Right atrium auricular region (tissue), 2 donors: ENCODE results near the gene PRKAG2. TPM values are rescaled to one million over a fixed set of nuclear protein-coding genes. Genes with fewer than 3 reads are reported as not detected.

Experiments
- DNase-seq: peaks from one replicate; pipeline ENCODE4 v3.0.0-alpha.2; 2019; ENCODE audit warnings: low spot score
- H3K27ac ChIP-seq, 2 donors: fragments of 200-600 bp; sonication (generic); 1 replicate in 1 of 2; 2 replicates in 1 of 2; pipeline ENCODE4 v1.5.1; 2016 to 2019
- H3K27me3 ChIP-seq, 2 donors: fragments of 200-600 bp; sonication (generic); one replicate each; pipeline versions ENCODE4 v1.5.1 to v1.6.0; 2017 to 2019
- H3K36me3 ChIP-seq: fragments of 200-600 bp; sonication (generic); one replicate; pipeline ENCODE4 v1.5.1; 2016
- H3K4me1 ChIP-seq, 2 donors: fragments of 200-600 bp; sonication (generic); one replicate each; pipeline versions ENCODE4 v1.5.1 to v1.6.0; 2017 to 2019
- H3K4me3 ChIP-seq, 2 donors: fragments of 200-600 bp; sonication (generic); 1 replicate in 1 of 2; 2 replicates in 1 of 2; pipeline ENCODE4 v1.5.1; 2017 to 2019; ENCODE audit warnings: mild to moderate bottlenecking in 1 of 2, moderate library complexity in 1 of 2
- H3K9me3 ChIP-seq, 2 donors: fragments of 200-600 bp; sonication (generic); one replicate each; pipeline ENCODE4 v1.5.1; 2019
- total RNA-seq, 2 donors: library from RNA; depleted of rRNA; stranded (reverse); fragments of >200 nt; gene quantifications; one replicate each; pipeline ENCODE4 v1.1.0, GENCODE V29; 2016
- TF ChIP-seq, protein P1 (sequence below), 2 donors: fragments of 200-600 bp; sonication (generic); IDR thresholded peaks; one replicate each; pipeline ENCODE4 v1.5.1; 2019; ENCODE audit warnings: antibody characterized with exemption in 2 of 2

Gene PRKAG2
- total RNA-seq, 2 donors from 2014 or later: 133 to 177 TPM

DNA sequence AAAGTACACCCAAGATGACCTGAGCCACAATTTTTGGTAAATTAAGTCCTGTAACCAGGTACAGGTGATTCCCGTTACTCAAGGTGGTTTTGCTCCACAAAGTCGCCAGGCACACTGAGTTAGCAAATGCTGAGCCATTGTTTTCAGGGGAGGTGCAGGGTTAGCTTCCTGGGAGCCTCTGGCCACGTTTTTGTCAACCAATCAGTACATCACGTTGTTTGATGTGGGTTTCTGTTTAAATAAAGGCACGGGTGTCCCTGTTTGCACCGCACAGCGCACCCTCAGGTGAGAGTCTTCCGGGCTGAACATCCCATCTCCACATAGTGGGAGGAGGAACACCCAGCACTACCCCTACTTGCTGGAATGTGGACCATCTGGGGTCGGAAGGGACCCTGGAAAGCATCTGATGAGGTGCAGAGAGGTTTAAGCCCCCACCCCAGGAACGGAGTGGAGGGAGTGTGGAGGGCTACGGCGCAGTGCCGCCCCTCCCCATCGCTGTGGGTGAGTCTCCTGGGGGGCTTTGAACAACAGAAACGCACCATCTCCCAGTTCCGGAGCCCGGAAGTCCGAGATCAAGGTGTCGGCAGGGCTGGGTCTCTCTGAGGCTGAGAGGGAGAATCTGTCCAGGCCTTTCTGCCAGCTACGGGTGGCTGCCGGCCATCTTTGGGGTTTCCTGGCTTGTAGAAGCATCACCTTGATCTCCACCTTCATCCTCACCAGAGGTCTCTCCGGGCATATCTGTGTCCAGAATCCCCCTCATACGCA lies 42.5 kb downstream of the PRKAG2 start:
- Histone ChIP-seq H3K4me1 (no peaks in the 10 kb centered on the region), H3K36me3 (no peaks in the 10 kb centered on the region), H3K9me3 (no peaks in the 10 kb centered on the region), H3K27me3 (no peaks in the 10 kb centered on the region), H3K4me3 (no peak overlapping the region), H3K27ac (no peak overlapping the region)
- DNase-seq: no peak
- TF ChIP-seq, protein P1, sequence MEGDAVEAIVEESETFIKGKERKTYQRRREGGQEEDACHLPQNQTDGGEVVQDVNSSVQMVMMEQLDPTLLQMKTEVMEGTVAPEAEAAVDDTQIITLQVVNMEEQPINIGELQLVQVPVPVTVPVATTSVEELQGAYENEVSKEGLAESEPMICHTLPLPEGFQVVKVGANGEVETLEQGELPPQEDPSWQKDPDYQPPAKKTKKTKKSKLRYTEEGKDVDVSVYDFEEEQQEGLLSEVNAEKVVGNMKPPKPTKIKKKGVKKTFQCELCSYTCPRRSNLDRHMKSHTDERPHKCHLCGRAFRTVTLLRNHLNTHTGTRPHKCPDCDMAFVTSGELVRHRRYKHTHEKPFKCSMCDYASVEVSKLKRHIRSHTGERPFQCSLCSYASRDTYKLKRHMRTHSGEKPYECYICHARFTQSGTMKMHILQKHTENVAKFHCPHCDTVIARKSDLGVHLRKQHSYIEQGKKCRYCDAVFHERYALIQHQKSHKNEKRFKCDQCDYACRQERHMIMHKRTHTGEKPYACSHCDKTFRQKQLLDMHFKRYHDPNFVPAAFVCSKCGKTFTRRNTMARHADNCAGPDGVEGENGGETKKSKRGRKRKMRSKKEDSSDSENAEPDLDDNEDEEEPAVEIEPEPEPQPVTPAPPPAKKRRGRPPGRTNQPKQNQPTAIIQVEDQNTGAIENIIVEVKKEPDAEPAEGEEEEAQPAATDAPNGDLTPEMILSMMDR (IDR thresholded peaks at IDR 0.05): no peak

DNA sequence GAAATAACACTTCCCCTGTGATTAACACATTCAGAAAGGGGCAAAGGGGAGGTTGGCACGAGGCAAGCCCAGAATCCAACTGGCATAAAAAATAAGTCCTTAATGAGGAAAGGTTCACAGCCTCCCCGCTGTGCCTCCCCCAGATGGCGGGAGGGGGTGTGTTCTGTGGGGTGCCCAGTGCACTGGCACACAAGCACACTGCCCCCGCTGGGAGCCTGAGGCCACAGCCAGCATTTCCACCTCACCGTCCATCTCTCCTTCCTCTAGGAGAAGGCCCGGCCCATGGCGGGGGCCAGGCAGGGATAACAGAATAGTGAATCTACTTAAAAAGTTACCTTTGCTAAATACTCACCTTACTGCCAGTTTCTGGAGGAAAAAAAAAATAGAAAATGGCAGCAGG lies 43.2 kb downstream of the PRKAG2 start:
- no peaks in the 10 kb centered on the region for H3K4me1 ChIP-seq
- H3K36me3 ChIP-seq: no peaks in the 10 kb centered on the region
- no peaks in the 10 kb centered on the region for H3K9me3 ChIP-seq
- H3K4me3 ChIP-seq: no peak overlapping the region
- TF ChIP-seq, protein P1 (IDR thresholded peaks at IDR 0.05): no peak
- no peak for DNase-seq
- no peak overlapping the region for H3K27ac ChIP-seq
- no peaks in the 10 kb centered on the region for H3K27me3 ChIP-seq

DNA sequence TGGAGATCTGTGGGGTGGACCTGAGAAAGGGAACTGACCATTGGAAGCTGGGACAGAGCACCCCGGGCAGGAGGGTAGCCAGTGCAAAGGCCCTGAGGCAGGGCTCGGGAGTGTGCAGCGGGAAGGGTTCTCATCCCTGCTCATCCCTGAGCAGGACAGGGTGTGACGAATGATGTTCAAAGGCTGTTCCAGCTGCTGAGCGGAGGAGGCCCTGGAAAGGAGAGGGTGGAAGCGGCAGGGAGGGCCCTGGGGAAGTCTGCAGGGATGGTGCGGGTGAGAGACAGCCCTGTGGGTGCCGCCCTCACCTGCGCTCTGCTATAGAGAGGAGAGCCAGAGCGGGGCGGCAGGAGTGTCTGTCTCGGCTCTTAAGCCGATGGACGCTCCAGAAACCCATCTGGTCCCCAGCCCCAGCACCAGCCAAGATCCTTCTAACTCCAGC lies 43.7 kb downstream of the PRKAG2 start:
- H3K9me3 ChIP-seq: no peaks in the 10 kb centered on the region
- no peak overlapping the region for H3K4me3 ChIP-seq
- TF ChIP-seq, protein P1 (IDR thresholded peaks at IDR 0.05): no peak
- no peaks in the 10 kb centered on the region for H3K36me3 ChIP-seq
- H3K4me1 ChIP-seq: no peaks in the 10 kb centered on the region
- no peaks in the 10 kb centered on the region for H3K27me3 ChIP-seq
- H3K27ac ChIP-seq: no peak overlapping the region
- DNase-seq: no peak

DNA sequence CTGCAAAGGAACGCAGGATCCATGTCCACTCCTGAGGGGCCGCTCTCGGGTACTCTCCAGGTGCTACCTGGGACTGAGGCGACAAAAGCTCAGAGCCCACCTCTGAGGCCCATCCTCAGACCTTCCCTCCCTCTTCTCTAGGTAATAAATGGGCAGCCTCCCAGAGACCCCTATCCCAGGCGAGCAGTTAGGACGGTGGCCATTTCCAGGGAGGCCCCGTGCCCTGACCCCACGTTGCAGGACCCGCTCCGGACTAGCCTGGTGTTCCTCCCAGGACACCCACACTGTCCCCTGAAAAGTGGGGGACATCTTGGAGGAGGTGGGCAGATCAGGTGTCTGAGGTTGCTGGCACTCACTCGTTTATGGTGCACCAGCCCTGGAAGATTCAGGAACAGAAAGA lies 44.3 kb downstream of the PRKAG2 start:
- no peak for DNase-seq
- TF ChIP-seq, protein P1 (IDR thresholded peaks at IDR 0.05): no peak
- Histone ChIP-seq H3K27ac (no peak overlapping the region), H3K4me1 (no peaks in the 10 kb centered on the region), H3K9me3 (no peaks in the 10 kb centered on the region), H3K4me3 (no peak overlapping the region), H3K27me3 (no peaks in the 10 kb centered on the region), H3K36me3 (no peaks in the 10 kb centered on the region)

DNA sequence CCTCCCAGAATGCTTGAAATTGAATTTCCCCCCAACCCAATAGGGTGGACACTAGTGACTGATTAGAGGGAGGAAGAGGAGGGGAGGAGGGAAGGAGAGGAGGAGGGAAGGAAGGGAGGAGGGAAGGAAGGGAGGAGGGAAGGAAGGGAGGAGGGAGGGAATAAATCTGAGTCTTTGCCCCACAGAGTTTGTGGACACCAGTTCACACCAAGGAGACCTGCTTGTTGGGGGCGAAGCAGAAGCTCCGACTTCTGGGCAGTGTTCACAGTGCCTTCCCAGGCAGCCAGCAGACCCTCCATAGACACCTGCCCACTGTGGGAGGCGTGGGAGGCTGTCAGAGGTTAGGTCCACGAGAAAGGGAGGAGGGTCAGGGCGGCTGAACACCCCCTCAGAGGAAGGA lies 44.8 kb downstream of the PRKAG2 start:
- DNase-seq: no peak
- Histone ChIP-seq H3K27me3 (no peaks in the 10 kb centered on the region), H3K4me3 (no peak overlapping the region), H3K4me1 (no peaks in the 10 kb centered on the region), H3K36me3 (no peaks in the 10 kb centered on the region), H3K27ac (no peak overlapping the region), H3K9me3 (no peaks in the 10 kb centered on the region)
- TF ChIP-seq, protein P1 (IDR thresholded peaks at IDR 0.05): no peak

DNA sequence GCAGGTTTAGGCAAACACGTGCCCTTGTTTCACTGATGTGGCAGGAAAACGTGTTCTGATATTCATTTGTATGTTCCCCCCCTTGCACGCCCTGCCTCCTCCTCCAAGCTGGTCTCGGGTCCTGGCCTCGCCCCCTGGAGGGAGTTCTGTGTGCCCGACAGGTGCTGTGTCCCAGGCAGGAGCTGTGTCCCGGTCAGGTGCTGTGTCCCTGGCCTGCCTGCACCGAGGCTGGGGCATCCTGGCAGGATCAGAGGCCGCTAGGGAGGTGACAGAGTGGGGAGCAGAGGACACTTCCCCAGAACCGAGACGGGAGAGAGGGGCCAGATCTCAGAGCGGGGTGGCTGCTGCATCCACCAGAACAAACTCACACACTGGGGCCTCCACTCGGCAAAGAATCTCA lies 45.3 kb downstream of the PRKAG2 start:
- Histone ChIP-seq H3K27me3 (no peaks in the 10 kb centered on the region), H3K4me3 (no peak overlapping the region), H3K27ac (no peak overlapping the region), H3K9me3 (no peaks in the 10 kb centered on the region), H3K4me1 (no peaks in the 10 kb centered on the region), H3K36me3 (no peaks in the 10 kb centered on the region)
- DNase-seq: no peak
- TF ChIP-seq, protein P1 (IDR thresholded peaks at IDR 0.05): no peak
